Activated CD8-positive, alpha-beta memory T cell treated with anti-CD3 and anti-CD28 coated beads, Interleukin-2, amount 50 U/mL, for 1 hour (primary cell): ENCODE results near the gene REPIN1.

ENCODE experiments used
- DNase-seq: peaks from one replicate; pipeline ENCODE4 v3.0.0-alpha.2; 2020; ENCODE audit errors: extremely low read depth

REPIN1 gene

DNA sequence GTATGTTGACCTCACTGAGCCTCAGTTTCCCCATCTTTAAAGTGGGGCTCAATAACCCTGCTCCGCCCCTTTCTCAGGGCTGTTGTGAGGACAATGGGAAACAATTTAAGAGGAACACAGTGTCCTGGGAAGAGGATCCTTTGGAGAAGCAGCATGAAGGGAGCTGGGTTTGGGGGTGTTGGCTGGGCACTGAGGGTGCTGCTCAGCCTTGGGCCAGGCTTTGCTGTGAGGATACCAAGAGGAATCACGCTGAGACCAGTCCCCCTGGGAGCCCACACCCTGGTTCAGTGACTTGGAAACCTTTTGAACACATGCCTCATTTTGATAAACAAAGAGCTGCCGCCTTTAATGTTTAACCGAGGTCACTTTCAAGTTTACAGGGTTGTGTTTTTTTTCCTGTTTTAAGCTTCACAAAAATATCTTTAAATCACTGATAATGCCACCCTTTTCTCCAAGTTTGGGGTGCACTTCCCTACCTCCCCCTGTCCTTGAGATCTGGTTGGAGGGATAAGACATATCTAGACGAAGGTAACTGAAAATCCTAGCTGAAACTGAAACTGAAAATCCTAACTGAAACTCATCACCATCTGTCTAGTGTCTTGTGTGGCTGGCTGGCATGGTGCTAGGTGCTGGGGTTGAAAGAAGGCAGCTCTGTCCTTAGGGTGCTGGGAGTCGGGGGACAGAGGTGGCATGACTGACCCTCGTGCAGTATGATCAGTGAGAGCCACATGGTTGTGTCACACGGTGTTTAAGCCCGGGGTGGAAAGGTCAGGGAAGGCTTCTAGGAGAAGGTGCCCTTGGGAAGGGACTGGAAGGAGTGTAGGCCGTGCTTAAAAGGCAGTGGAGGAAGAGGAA is 38.2 kb downstream of the REPIN1 start:
- no peak for DNase-seq

DNA sequence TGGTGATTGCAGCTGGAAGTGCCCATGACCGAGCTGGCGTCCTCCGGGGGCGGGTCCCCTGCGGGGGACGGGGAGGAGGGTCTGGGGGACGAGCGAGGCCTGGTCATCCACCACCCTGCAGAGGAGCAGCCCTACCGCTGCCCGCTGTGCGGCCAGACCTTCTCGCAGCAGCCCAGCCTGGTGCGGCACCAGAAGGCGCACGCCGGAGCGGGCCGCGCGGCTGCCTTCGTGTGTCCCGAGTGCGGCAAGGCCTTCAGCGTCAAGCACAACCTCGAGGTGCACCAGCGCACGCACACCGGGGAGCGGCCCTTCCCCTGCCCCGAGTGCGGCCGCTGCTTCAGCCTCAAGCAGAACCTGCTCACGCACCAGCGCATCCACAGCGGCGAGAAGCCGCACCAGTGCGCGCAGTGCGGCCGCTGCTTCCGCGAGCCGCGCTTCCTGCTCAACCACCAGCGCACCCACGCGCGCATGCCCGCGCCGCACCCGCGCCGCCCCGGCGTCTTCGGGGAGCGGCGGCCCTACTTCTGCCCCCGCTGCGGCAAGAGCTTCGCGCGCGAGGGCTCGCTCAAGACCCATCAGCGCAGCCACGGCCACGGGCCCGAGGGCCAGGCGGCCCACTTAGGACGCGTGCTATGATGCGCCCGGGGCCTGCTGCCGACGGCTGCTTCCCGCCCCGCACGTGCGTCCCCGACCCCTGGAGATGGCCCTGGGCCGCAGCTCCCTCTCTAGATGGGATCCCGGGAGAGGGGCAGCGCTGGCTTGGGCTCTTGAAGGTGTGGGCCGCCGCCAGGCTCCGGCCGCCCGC is 39.2 kb downstream of the REPIN1 start:
- no peak for DNase-seq

DNA sequence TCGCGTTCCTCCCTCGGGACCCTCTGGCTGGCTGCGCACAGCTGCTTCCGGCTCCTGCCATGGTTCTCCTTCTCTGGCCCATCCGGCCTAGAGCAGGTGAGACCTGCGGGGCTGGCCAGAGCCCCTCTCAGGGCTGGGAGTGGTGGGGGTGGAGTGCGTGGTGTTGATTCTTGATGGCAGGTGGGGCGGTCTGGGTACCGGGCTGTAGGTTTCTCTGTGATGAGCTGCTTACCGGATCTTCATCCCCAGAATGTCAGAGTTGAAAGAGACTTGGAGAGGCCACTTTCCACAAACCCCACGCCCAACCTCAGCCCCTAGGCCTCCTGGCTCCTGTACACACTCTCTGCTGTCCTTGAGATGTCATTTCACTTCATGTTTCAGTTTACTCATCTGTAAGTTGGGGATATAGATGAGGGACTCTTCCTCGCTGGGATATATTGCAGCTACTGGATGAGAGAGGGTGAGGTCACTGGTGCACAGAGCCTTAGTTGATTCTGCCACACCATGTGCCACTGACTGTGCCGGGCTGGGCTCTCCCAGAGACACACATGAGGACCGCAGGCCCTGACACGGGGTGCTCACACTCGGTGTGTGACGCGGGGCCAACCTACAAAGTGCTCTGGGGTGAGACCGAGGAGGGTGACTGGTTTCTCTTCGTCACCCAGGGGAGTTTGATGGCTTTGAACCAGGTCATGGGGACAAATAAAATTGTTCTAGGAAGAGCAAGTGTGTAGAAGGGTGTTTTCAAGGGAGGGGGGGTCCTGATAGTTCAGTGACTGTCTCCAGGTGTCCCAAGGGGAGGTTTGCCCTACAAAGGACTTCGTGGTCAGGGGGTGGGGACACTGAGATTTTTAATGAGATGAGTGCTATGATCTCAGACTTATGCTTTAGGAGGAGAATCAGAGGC is 40.0 kb downstream of the REPIN1 start:
- no peak for DNase-seq

DNA sequence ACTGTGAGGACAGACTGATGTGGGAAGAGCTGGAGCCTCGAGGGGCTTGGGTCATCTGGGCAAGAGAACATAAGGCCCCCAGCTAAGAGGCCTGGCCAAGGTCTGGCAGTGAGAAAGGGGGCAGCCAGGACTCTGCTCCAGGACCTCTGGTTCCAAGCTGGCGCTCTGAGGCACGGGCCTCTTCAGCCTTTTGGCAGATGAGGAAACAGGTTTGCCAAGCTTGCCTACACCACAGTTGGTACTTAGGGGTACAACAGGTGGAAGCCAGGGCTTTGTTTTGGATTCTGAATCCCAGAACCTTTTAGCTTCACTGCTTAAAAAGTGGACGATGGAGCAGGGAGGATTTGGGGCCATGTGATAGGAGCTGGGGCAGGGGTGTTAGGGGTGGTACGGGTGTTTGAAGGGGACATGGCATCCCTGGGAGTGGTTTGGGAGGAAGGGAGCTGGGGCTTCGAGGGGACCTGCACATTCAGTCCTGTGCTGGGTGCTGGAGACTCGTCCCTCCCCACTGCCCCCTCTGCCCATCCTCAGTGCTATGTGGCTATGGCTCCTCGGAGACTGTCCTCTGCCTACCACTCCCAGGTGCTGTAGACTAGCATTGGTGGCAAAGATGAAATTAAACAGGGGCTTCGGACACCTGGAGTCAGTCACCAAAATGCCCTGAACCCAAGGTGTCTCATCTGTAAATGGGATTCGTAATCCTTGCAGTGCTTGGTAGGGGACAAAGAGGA is 40.8 kb downstream of the REPIN1 start:
- no peak for DNase-seq

DNA sequence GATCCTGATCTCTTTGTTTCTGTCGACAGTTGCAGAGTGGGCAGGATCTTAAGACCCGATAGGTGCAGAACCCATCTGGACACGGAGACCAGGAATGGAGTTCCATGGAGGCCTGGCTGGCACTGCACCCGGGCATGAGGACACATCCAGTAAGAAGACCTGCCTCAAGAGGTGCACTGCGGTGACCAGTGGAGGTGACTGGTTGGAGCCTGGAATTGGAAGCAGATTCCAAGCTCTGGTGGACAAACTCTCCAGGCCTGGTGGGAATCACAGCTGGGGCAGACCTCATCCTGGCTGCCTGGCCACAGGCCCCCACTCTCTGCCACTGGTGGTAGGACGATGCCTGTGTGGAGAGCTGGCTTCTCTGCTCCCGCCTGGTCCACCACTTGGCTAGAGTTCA is 41.5 kb downstream of the REPIN1 start:
- no peak for DNase-seq

DNA sequence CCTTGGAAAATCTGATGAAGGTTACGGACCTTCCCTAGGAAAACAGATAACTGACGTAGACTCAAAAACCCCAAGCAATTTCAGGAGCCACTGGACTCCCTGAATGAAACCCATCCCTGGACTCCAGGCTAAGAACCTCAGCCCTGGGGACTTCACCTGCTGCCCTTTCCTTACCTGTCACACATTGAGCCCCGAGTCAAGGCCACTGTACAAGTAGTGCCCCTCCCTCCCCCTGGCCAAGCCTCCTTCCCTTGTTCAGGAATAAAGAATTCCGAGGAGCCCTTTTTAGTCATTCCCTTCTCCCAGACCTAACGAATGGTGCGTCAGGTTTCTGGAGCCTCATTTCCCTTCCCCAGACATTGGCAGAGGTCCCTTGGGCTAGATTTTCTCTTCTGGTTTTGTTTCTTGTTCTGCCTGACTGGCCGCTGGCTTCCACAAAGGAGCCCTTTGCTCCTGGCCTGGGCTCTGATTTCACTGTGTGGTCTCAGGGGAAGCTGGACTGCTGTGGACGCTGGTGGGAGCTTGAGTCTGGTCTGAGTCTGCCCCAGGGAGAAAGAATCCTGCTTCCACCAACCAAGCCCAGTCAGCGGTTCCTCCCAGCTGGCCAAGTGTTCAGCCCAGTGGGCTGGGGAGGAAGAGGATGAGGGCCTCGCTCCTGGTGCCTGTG is 42.2 kb downstream of the REPIN1 start:
- DNase-seq: no peak

DNA sequence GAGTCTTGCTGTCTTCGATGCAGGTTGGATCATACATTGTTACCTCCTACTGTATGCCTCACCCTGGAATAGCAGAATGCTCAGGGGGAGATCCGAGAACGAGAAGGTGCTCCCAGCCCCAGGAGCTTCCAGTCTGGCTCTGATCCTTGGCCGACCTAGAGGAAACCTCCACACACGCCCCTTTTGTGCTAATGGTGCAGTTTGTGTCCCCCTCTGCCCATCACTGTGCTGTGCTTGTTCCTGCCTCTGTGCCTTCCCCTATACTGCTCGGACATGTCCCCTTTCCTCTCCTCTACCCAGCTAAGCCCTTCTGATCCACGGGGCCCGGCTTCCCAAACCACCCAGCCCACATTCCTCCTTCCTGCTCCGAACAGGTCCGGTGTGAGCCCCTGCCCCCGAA is 43.0 kb downstream of the REPIN1 start:
- no peak for DNase-seq

DNA sequence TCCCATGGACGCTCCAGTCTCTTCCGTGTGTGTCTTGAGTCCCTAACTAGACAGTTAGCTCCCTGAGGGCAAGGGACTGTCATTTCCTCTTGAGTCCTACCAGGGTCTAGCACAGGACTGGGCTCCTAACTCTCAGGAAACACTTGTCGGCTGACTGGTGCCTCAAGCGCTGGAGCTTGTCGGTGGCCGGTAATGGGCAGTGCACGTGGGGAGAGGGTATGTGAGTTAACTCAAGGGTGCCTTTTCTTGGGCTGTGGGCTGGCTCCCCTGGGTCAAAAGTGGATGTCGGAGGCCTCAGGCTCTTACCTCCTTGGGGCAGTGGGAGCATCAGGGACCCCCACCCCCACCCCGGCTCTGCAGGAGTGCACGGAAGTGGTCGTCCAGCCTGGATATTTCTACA is 43.4 kb downstream of the REPIN1 start:
- no peak for DNase-seq

DNA sequence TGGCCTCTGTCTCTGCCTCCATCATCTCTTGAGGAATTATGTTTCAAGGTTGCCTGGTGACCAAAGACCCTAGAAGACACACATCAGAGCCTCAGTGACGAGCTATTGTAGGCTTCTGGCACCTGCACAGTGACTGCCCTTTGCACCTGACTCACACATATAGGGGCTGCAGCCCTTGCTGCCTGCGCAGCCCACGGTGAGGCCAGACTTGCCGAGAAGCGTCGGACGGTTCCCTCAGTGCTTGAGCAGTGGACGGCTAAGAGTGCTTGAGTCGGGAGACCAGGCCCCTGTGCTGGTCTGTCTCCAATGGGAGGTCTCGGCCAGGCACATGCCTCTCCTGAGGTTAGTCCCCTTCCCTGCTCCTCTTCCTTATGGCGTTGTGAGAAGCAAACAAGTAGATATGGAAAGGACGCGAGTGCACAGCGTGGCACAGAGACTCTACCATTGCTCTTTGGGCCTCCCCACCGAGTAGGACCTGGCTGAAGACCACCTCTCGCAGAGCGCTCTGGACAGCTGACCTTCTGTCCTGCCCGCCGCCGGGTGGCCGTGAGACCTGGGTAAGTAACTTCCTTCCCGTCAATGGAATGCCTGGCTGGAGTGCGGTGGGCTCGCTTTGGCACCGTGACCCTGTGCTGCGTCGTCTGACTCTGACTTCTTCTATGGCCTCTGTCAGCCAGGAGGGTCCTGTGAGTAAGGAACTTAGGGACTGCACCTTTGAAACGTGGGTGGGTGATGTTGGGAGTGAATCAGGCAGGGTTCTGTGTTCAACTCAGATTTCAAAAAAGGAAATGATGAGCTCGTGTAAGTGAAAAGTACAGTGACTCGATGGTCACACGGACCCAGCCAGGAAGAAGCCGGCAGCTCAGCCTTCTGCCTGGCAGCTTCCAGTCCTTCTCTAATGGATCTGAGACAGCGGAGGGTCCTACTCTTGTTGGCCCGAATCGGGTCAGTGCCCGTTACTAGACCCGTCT is 44.2 kb downstream of the REPIN1 start:
- DNase-seq: no peak

DNA sequence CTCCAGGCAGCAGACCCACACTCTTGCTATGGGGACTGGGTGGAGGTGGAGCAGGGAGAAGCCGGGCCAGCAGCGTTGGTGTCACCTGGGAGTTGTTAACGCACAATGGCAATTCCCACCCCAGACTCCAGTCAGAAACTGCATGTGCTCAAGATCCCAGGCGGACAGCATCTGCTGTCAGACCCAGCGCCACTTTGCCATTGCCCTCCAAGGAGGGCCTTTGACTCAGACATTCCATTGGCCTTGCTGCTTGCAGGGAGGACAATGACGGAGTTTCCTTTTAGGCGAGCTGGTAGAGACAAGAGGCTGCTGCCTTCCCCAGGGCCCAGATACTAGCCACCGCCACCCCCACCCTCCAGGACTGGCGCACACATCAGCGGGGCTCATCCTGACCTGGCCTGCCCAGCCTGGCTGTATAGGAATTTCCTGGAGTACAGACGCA is 45.0 kb downstream of the REPIN1 start:
- DNase-seq: no peak

DNA sequence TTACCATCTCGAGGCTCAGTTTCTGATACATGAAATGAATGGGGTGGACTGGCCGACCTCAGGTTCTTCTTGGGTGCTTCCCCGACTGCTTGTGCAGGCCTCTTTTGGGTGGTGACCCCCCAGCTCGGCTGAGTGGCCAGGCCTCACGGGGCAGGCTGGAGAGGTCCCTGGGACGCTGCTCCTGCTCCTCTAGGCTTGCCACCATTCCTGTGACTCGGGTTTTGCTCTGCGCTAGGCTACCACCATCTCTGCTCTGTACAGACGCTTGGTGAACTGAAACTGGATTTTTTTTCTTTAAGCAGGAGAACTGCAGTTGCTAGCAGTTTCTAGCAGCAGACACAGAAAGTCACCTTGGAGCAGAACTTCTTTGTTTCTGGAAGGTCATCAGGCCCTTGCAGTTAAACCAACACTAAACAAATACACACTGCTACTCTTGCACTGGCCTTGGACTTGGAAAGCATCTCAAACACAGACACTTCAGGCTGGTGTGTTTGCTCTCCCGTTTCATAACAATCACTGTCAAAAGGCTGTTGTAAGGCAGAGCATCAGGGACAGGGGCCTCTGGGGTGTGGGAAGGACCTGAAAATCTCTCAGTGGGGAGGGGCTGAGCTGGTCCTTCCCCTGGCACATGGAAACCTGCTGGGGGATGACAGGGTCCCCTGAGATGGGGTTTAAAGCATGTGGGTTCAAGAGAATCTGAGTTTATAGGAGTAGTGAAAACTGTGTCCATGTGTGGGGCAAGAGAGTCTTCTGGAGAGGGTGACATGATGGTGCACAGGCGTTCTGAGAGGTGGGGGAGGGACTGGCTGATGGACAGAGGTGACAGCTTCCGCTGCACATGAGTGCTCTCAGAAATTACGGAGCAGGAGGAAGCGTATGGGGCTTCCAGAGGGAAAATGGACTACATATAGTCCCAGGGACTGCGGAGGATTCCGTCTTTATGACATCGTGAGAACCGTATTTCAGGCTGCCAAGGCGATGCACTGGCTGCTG is 46.8 kb downstream of the REPIN1 start:
- no peak for DNase-seq

DNA sequence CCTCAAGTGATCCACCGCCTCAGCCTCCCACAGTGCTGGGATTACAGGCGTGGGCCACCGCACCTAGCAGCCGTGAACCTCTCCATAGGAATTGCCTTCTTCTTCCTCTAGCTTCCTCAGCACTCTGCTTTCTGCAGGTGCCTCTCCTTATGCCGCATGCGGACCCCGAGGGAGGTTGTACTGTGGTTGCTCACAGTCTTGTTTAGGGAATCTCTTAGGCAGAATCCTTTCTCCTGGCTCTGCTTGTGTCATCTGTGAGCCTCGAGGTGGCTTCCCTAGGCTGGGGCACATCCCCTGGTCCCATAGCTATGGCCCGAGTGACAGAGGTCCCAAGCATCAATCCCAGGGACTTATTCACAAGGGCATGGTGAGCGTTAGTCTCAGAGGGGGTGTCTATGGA is 48.6 kb downstream of the REPIN1 start:
- no peak for DNase-seq

DNA sequence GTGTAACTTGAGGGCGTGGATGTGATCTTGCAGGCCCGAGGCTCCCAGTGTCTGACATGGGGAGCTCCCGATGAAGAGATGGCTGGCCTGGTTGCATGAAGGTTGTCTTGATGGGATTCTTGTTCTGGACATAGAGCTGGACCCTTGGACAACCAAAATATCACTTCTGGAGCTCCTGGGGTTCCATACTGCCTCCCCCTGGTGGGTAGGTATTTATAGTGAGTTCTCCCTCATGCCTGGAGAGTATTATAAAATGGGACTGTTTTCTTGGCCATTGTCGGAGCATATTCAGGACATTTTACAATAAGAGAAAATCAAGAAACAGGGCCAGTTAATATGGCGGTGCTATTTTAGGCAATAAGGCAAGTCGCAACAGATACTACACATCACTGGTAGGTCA is 49.2 kb downstream of the REPIN1 start:
- DNase-seq: no peak

DNA sequence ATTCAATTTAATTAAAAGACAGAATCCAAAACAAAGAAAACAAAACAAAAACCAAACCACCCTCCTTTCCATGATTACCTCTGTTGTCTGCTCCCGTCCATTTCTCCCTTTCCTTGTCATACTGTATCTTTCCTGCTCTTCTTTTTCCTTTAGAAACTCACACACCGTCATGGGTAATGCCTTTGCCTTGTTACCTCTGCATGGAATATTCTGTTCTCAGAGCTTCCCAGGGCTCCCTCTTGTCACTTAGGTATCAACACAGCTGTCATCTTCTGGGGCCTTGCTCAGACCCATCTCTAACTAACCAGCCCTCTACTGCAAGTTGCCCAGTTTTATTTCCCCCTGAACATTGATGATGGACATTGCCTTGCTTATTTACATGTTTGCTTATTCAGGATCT is 51.6 kb downstream of the REPIN1 start:
- DNase-seq: no peak

DNA sequence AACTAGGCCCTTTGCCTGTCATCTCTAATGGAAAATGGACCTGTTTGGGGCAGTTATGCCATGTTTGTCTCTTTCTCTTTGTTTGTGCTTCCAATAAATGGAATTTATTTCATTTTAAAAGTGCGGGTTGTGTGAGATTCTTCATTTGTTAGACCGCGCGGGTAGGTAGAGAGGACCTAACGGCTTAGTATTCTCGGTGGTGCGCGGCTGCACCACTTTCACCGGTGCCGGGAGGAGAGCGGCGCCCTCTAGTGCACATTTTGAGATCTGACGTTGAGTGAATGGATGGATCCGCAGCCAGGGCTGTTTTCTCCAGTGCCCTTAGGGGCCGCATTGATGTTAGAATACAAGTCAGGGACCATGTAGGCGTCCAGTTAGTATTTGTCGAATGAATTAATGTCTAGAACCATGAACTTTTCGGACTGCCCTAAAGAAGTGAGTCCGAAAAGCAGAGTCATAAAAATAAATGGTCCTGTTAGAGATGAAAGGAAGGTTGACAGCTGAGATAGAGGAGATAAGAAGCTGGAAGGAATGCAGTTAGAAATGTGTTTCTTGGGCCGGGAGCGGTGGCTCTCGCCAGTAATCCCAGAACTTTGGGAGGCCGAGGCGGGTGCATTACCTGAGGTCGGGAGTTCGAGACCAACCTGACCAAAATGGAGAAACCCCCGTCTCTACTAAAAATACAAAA is 52.5 kb downstream of the REPIN1 start:
- peak; percentile 56 for DNase-seq

DNA sequence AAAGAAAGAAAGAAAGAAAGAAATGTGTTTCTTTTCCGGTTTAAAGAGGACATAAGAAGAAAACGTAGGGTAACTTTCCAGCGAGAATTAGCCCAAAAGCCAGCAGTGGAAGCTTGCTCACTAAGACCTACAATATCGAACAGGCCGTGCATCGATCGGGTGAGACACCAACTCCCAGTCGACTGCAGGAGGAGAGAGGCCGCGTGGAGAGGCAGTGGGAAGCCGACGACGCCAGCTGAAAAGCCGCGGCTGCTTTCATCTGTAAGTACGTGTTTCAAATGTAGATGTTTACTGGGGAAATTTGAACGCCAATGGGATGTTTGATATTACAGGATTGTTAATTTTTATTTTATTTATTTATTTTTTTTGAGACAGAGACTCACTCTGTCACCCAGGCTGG is 53.2 kb downstream of the REPIN1 start:
- DNase-seq: no peak
